HUES48 (cell line): ENCODE measurements around the gene CDC14A.

Source experiments
- H3K27ac ChIP-seq: one replicate; pipeline ENCODE4 v1.7.0; 2013; ENCODE audit warnings: low read depth, low read length, inconsistent platforms
- H3K27me3 ChIP-seq: 2 replicates; pipeline ENCODE4 v1.6.1; 2013; ENCODE audit warnings: mild to moderate bottlenecking, low read length; ENCODE audit not compliant: control insufficient read depth, insufficient read depth
- H3K36me3 ChIP-seq: 2 replicates; pipeline ENCODE4 v1.6.1; 2013; ENCODE audit warnings: low read length; ENCODE audit not compliant: control insufficient read depth, insufficient read depth
- H3K4me1 ChIP-seq: 2 replicates; pipeline ENCODE4 v1.6.1; 2013; ENCODE audit warnings: mild to moderate bottlenecking, low read length; ENCODE audit not compliant: control insufficient read depth, insufficient read depth
- H3K4me3 ChIP-seq: 2 replicates; pipeline ENCODE4 v1.5.1; 2013; ENCODE audit warnings: mild to moderate bottlenecking, low read depth, low read length
- H3K9ac ChIP-seq: 2 replicates; pipeline ENCODE4 v1.6.1; 2013; ENCODE audit warnings: mild to moderate bottlenecking, low read depth, low read length, moderate library complexity
- H3K9me3 ChIP-seq: 2 replicates; pipeline ENCODE4 v1.6.1; 2013; ENCODE audit warnings: low read length; ENCODE audit not compliant: control insufficient read depth, insufficient read depth

The CDC14A gene

GRCh38 chr1:100428160-100428559 is 75.9 kb downstream of the CDC14A start:
- Histone ChIP-seq H3K27ac (no peak overlapping the region), H3K36me3 (no peaks in the 10 kb centered on the region), H3K4me1 (peaks cover 9% of the 10 kb centered on the region), H3K9me3 (no peaks in the 10 kb centered on the region), H3K9ac (no peak overlapping the region), H3K27me3 (no peaks in the 10 kb centered on the region), H3K4me3 (no peak overlapping the region)

- no peaks in the 10 kb centered on the region for H3K27me3 ChIP-seq
- no peaks in the 10 kb centered on the region for H3K9me3 ChIP-seq
- H3K4me3 ChIP-seq: no peak overlapping the region
- peaks cover 12% of the 10 kb centered on the region for H3K4me1 ChIP-seq
- no peak overlapping the region for H3K9ac ChIP-seq
- no peaks in the 10 kb centered on the region for H3K36me3 ChIP-seq
- no peak overlapping the region for H3K27ac ChIP-seq
These were observed 78.0 kb downstream of the CDC14A start for GRCh38 chr1:100430325-100430756.

- no peak overlapping the region for H3K4me3 ChIP-seq
- H3K9me3 ChIP-seq: no peaks in the 10 kb centered on the region
- no peak overlapping the region for H3K9ac ChIP-seq
- H3K4me1 ChIP-seq: peaks cover 16% of the 10 kb centered on the region
- H3K27me3 ChIP-seq: no peaks in the 10 kb centered on the region
- no peaks in the 10 kb centered on the region for H3K36me3 ChIP-seq
- H3K27ac ChIP-seq: no peak overlapping the region
These were observed 79.6 kb downstream of the CDC14A start for GRCh38 chr1:100431954-100432353.

GRCh38 chr1:100433563-100433962 is 81.3 kb downstream of the CDC14A start:
- no peaks in the 10 kb centered on the region for H3K36me3 ChIP-seq
- H3K9ac ChIP-seq: no peak overlapping the region
- no peak overlapping the region for H3K4me3 ChIP-seq
- peaks cover 24% of the 10 kb centered on the region for H3K4me1 ChIP-seq
- no peaks in the 10 kb centered on the region for H3K9me3 ChIP-seq
- no peak overlapping the region for H3K27ac ChIP-seq
- H3K27me3 ChIP-seq: no peaks in the 10 kb centered on the region

- Histone ChIP-seq H3K9ac (no peak overlapping the region), H3K9me3 (no peaks in the 10 kb centered on the region), H3K4me1 (peaks cover 29% of the 10 kb centered on the region), H3K4me3 (no peak overlapping the region), H3K36me3 (no peaks in the 10 kb centered on the region), H3K27me3 (no peaks in the 10 kb centered on the region), H3K27ac (no peak overlapping the region)
These were observed 82.5 kb downstream of the CDC14A start for GRCh38 chr1:100434831-100435230.

- H3K36me3 ChIP-seq: no peaks in the 10 kb centered on the region
- no peaks in the 10 kb centered on the region for H3K27me3 ChIP-seq
- H3K4me3 ChIP-seq: no peak overlapping the region
- no peak overlapping the region for H3K9ac ChIP-seq
- no peak overlapping the region for H3K27ac ChIP-seq
- H3K9me3 ChIP-seq: no peaks in the 10 kb centered on the region
- peaks cover 35% of the 10 kb centered on the region for H3K4me1 ChIP-seq
These were observed 86.1 kb downstream of the CDC14A start for GRCh38 chr1:100438375-100438774.

- no peaks in the 10 kb centered on the region for H3K27me3 ChIP-seq
- no peak overlapping the region for H3K4me3 ChIP-seq
- no peak overlapping the region for H3K27ac ChIP-seq
- H3K36me3 ChIP-seq: no peaks in the 10 kb centered on the region
- peaks cover 35% of the 10 kb centered on the region for H3K4me1 ChIP-seq
- no peak overlapping the region for H3K9ac ChIP-seq
- H3K9me3 ChIP-seq: no peaks in the 10 kb centered on the region
These were observed 86.5 kb downstream of the CDC14A start for GRCh38 chr1:100438789-100439188.

- Histone ChIP-seq H3K9ac (no peak overlapping the region), H3K9me3 (no peaks in the 10 kb centered on the region), H3K27ac (no peak overlapping the region)
These were observed 87.9 kb downstream of the CDC14A start for GRCh38 chr1:100440075-100440809.

GRCh38 chr1:100441146-100441545 is 88.8 kb downstream of the CDC14A start:
- Histone ChIP-seq H3K4me1 (peaks cover 23% of the 10 kb centered on the region), H3K27ac (no peak overlapping the region), H3K9me3 (no peaks in the 10 kb centered on the region), H3K27me3 (no peaks in the 10 kb centered on the region), H3K36me3 (no peaks in the 10 kb centered on the region), H3K9ac (no peak overlapping the region), H3K4me3 (no peak overlapping the region)

More at GRCh38 chr1:100440075-100440809, 87.9 kb downstream of the CDC14A start:
- Histone ChIP-seq H3K36me3 (no peaks in the 10 kb centered on the region), H3K4me1 (peaks cover 23% of the 10 kb centered on the region), H3K4me3 (no peak overlapping the region), H3K27me3 (no peaks in the 10 kb centered on the region)

- Histone ChIP-seq H3K27me3 (no peaks in the 10 kb centered on the region), H3K9ac (no peak overlapping the region), H3K36me3 (no peaks in the 10 kb centered on the region), H3K4me1 (peaks cover 23% of the 10 kb centered on the region), H3K27ac (no peak overlapping the region), H3K4me3 (no peak overlapping the region), H3K9me3 (no peaks in the 10 kb centered on the region)
These were observed 89.3 kb downstream of the CDC14A start for GRCh38 chr1:100441651-100442050.

- Histone ChIP-seq H3K9me3 (no peaks in the 10 kb centered on the region), H3K9ac (no peak overlapping the region), H3K27ac (no peak overlapping the region), H3K4me1 (peaks cover 9% of the 10 kb centered on the region), H3K36me3 (no peaks in the 10 kb centered on the region), H3K27me3 (no peaks in the 10 kb centered on the region), H3K4me3 (no peak overlapping the region)
These were observed 91.7 kb downstream of the CDC14A start for GRCh38 chr1:100443811-100444571.
